Kidney glomerular epithelial cell (primary cell): ENCODE data around the gene TMEM151B.

Source experiments
- DNase-seq: peaks from one replicate; lab custom pipeline; 2025; lab: John Stamatoyannopoulos, UW

TMEM151B gene

GRCh38 chr6:44264154-44265006 lies 5.9 kb upstream of the TMEM151B start:
- no peak for DNase-seq

GRCh38 chr6:44265007-44265721 lies 5.1 kb upstream of the TMEM151B start, which contains the start of gene NFKBIE:
NFKBIE (minus strand) TSS chr6:44265551; CDS start chr6:44265346, 205 bp downstream.
- DNase-seq, result peak; percentile 88

GRCh38 chr6:44265722-44266233 lies 4.5 kb upstream of the TMEM151B start:
- DNase-seq, result no peak

- no peak for DNase-seq
Measured at GRCh38 chr6:44266347-44266746, 3.9 kb upstream of the TMEM151B start.

GRCh38 chr6:44267252-44267651 lies 3.0 kb upstream of the TMEM151B start:
- DNase-seq, result no peak

GRCh38 chr6:44268095-44268628 lies 2.1 kb upstream of the TMEM151B start:
- no peak for DNase-seq

GRCh38 chr6:44269178-44269920 lies 901 bp upstream of the TMEM151B start:
- no peak for DNase-seq

- no peak for DNase-seq
Measured at GRCh38 chr6:44270526-44271405, 516 bp downstream of the TMEM151B start.

- no peak for DNase-seq
Measured at GRCh38 chr6:44271406-44271723, 1.1 kb downstream of the TMEM151B start.

GRCh38 chr6:44271914-44272313 lies 1.7 kb downstream of the TMEM151B start:
- DNase-seq, result no peak

GRCh38 chr6:44272529-44272928 lies 2.3 kb downstream of the TMEM151B start:
- no peak for DNase-seq

- DNase-seq, result no peak
Measured at GRCh38 chr6:44272999-44273566, 2.8 kb downstream of the TMEM151B start.

- DNase-seq, result no peak
Measured at GRCh38 chr6:44273617-44274016, 3.4 kb downstream of the TMEM151B start.

GRCh38 chr6:44275271-44275748 lies 5.1 kb downstream of the TMEM151B start:
- DNase-seq, result no peak

- no peak for DNase-seq
Measured at GRCh38 chr6:44275749-44276648, 5.7 kb downstream of the TMEM151B start.

GRCh38 chr6:44276667-44277640 lies 6.7 kb downstream of the TMEM151B start:
- DNase-seq, result no peak

GRCh38 chr6:44277763-44278162 lies 7.5 kb downstream of the TMEM151B start:
- no peak for DNase-seq

- no peak for DNase-seq
Measured at GRCh38 chr6:44278315-44278714, 8.1 kb downstream of the TMEM151B start.
